Measurements from ENCODE around the gene POLR3B. TPM values are rescaled to one million over a fixed set of nuclear protein-coding genes. Genes with fewer than 3 reads are reported as not detected.
"Not testable (repeated sequence)": the region's sequence is repeated elsewhere in the genome, so short reads cannot be mapped to it uniquely, and the experiment has no call there.

POLR3B gene
- total RNA-seq, 2 experiments from 2014 or later, result 2.5 to 2.6 TPM

GRCh38 chr12:106459534-106459933 is 102.0 kb downstream of the POLR3B start:
- peaks cover 82% of the 10 kb centered on the region for H3K36me3 Mint-ChIP-seq (ENCODE audit: low read depth)
- H3K36me3 ChIP-seq (ENCODE audit: insufficient read depth, low read length), result peaks cover 29% of the 10 kb centered on the region

GRCh38 chr12:106461730-106462129 is 104.2 kb downstream of the POLR3B start:
- POLR2A ChIA-PET, result no interaction called here

More at GRCh38 chr12:106459534-106459933, 102.0 kb downstream of the POLR3B start:
- CTCF ChIA-PET, result no interaction called here
- POLR2A ChIA-PET, result no interaction called here
- H3K27me3 ChIP-seq (ENCODE audit: control insufficient read depth in 1 of 2, insufficient read depth in 2 of 2, low read length in 2 of 2), result no peaks in the 10 kb centered on the region
- Mint-ChIP-seq H3K4me1 (ENCODE audit: low read depth) (peaks cover 8% of the 10 kb centered on the region), H3K4me3 (no peak overlapping the region), H3K27me3 (no peaks in the 10 kb centered on the region), H3K9me3 (no peaks in the 10 kb centered on the region), H3K27ac (no peak overlapping the region)
- peaks cover 6% of the 10 kb centered on the region for H3K4me1 ChIP-seq (ENCODE audit: insufficient read depth, low read length)
- no peak overlapping the region for H3K4me3 ChIP-seq (ENCODE audit: low read length)
- H3K27ac ChIP-seq (ENCODE audit: low read depth in 1 of 2, low read length in 2 of 2), result no peak overlapping the region
- DNase-seq (no peak), ATAC-seq (ENCODE audit: poor library complexity) (no peak)
- intact Hi-C loops (cut with DNase I, micrococcal nuclease), result no loop called here
- no peak for TF ChIP-seq CTCF (IDR thresholded peaks at IDR 0.05)
- H3K9me3 ChIP-seq (ENCODE audit: control insufficient read depth in 1 of 2, insufficient read depth in 1 of 2, low read length in 2 of 2), result no peaks in the 10 kb centered on the region

GRCh38 chr12:106465605-106466004 is 108.1 kb downstream of the POLR3B start:
- H3K27me3 Mint-ChIP-seq; H3K27me3 ChIP-seq (ENCODE audit: control insufficient read depth in 1 of 2, insufficient read depth in 2 of 2, low read length in 2 of 2); intact Hi-C loops (cut with DNase I, micrococcal nuclease); H3K27ac ChIP-seq (ENCODE audit: low read depth in 1 of 2, low read length in 2 of 2); H3K4me1 ChIP-seq (ENCODE audit: insufficient read depth, low read length); CTCF ChIA-PET; POLR2A ChIA-PET; H3K9me3 Mint-ChIP-seq; DNase-seq; H3K4me1 Mint-ChIP-seq (ENCODE audit: low read depth); H3K27ac Mint-ChIP-seq; ATAC-seq (ENCODE audit: poor library complexity); H3K9me3 ChIP-seq (ENCODE audit: control insufficient read depth in 1 of 2, insufficient read depth in 1 of 2, low read length in 2 of 2); H3K4me3 ChIP-seq (ENCODE audit: low read length); H3K36me3 ChIP-seq (ENCODE audit: insufficient read depth, low read length); H3K4me3 Mint-ChIP-seq: not testable (repeated sequence)
- peaks cover 97% of the 10 kb centered on the region for H3K36me3 Mint-ChIP-seq (ENCODE audit: low read depth)

More at GRCh38 chr12:106461730-106462129, 104.2 kb downstream of the POLR3B start:
- H3K27me3 Mint-ChIP-seq, result no peaks in the 10 kb centered on the region
- no peak for ATAC-seq (ENCODE audit: poor library complexity)
- H3K4me1 Mint-ChIP-seq (ENCODE audit: low read depth), result peaks cover 8% of the 10 kb centered on the region
- no peak for TF ChIP-seq CTCF (IDR thresholded peaks at IDR 0.05)
- no peaks in the 10 kb centered on the region for H3K9me3 ChIP-seq (ENCODE audit: control insufficient read depth in 1 of 2, insufficient read depth in 1 of 2, low read length in 2 of 2)
- CTCF ChIA-PET, result no interaction called here
- H3K4me3 ChIP-seq (ENCODE audit: low read length), result no peak overlapping the region
- H3K9me3 Mint-ChIP-seq, result no peaks in the 10 kb centered on the region
- peaks cover 6% of the 10 kb centered on the region for H3K4me1 ChIP-seq (ENCODE audit: insufficient read depth, low read length)
- no peaks in the 10 kb centered on the region for H3K27me3 ChIP-seq (ENCODE audit: control insufficient read depth in 1 of 2, insufficient read depth in 2 of 2, low read length in 2 of 2)
- intact Hi-C loops (cut with DNase I, micrococcal nuclease), result no loop called here
- peaks cover 25% of the 10 kb centered on the region for H3K36me3 ChIP-seq (ENCODE audit: insufficient read depth, low read length)
- DNase-seq, result no peak
- H3K27ac ChIP-seq (ENCODE audit: low read depth in 1 of 2, low read length in 2 of 2), result no peak overlapping the region
- H3K27ac Mint-ChIP-seq, result no peak overlapping the region
- no peak overlapping the region for H3K4me3 Mint-ChIP-seq
- H3K36me3 Mint-ChIP-seq (ENCODE audit: low read depth), result peaks cover 85% of the 10 kb centered on the region

GRCh38 chr12:106475662-106476061 is 118.1 kb downstream of the POLR3B start:
- H3K36me3 Mint-ChIP-seq (ENCODE audit: low read depth), result peaks cover 32% of the 10 kb centered on the region
- H3K9me3 ChIP-seq (ENCODE audit: control insufficient read depth in 1 of 2, insufficient read depth in 1 of 2, low read length in 2 of 2); POLR2A ChIA-PET; H3K4me3 Mint-ChIP-seq; H3K4me3 ChIP-seq (ENCODE audit: low read length); H3K4me1 Mint-ChIP-seq (ENCODE audit: low read depth); H3K27ac Mint-ChIP-seq; ATAC-seq (ENCODE audit: poor library complexity); DNase-seq; H3K4me1 ChIP-seq (ENCODE audit: insufficient read depth, low read length); H3K9me3 Mint-ChIP-seq; intact Hi-C loops (cut with DNase I, micrococcal nuclease); CTCF ChIA-PET; H3K27ac ChIP-seq (ENCODE audit: low read depth in 1 of 2, low read length in 2 of 2); H3K27me3 Mint-ChIP-seq; H3K27me3 ChIP-seq (ENCODE audit: control insufficient read depth in 1 of 2, insufficient read depth in 2 of 2, low read length in 2 of 2); H3K36me3 ChIP-seq (ENCODE audit: insufficient read depth, low read length): not testable (repeated sequence)

GRCh38 chr12:106477627-106478026 is 120.1 kb downstream of the POLR3B start:
- peaks cover 28% of the 10 kb centered on the region for H3K36me3 Mint-ChIP-seq (ENCODE audit: low read depth)
- H3K4me3 ChIP-seq (ENCODE audit: low read length); H3K4me1 ChIP-seq (ENCODE audit: insufficient read depth, low read length); H3K27ac ChIP-seq (ENCODE audit: low read depth in 1 of 2, low read length in 2 of 2); H3K4me3 Mint-ChIP-seq; H3K9me3 Mint-ChIP-seq; H3K27ac Mint-ChIP-seq; H3K27me3 Mint-ChIP-seq; POLR2A ChIA-PET; intact Hi-C loops (cut with DNase I, micrococcal nuclease); H3K36me3 ChIP-seq (ENCODE audit: insufficient read depth, low read length); CTCF ChIA-PET; H3K9me3 ChIP-seq (ENCODE audit: control insufficient read depth in 1 of 2, insufficient read depth in 1 of 2, low read length in 2 of 2); ATAC-seq (ENCODE audit: poor library complexity); DNase-seq; H3K4me1 Mint-ChIP-seq (ENCODE audit: low read depth); H3K27me3 ChIP-seq (ENCODE audit: control insufficient read depth in 1 of 2, insufficient read depth in 2 of 2, low read length in 2 of 2): not testable (repeated sequence)
